NB4 (cell line): Measurements from ENCODE around the gene ANKRD6.

ENCODE experiments used
- DNase-seq: peaks from one replicate; pipeline ENCODE4 v3.0.0; 2010; ENCODE audit warnings: low read depth
- H3K4me3 ChIP-seq: one replicate; pipeline ENCODE4 v1.5.1; 2011; ENCODE audit warnings: mild to moderate bottlenecking, low read depth, low read length, moderate library complexity
- MYC ChIP-seq: IDR thresholded peaks from 2 replicates; pipeline ENCODE4 v1.6.1; 2011; ENCODE audit warnings: low read depth, low read length
- POLR2A ChIP-seq: IDR thresholded peaks from 2 replicates; pipeline ENCODE4 v1.6.1; 2011; ENCODE audit warnings: mild to moderate bottlenecking; ENCODE audit not compliant: insufficient read length; ENCODE audit errors: extremely low read depth
- TF ChIP-seq, protein P1 (sequence below): IDR thresholded peaks from 2 replicates; pipeline ENCODE4 v1.6.1; 2011; ENCODE audit warnings: low read depth, low read length
- TF ChIP-seq, protein P2 (sequence below): IDR thresholded peaks from one replicate; pipeline ENCODE4 v1.5.1; 2012; ENCODE audit warnings: low read depth, low read length

Gene ANKRD6

DNA sequence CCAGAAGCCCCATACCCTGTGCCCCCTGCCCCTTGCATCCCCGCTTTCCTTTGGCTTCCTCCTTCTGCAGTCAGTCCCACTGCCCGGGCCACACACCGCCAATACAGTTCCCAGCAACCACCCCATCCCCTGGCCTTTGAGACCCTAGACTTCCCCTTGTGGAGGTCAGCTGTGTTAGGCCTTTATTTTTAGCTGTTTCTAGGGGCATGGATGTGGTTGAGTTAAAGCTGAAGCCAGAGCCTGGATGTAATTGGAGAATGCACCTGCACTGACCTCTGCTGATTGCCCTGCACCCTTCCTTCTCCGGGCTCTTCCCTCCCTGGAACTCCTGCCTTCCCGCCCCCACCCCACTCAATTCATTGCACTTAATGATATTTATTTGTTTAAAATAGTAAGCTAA lies 171.7 kb downstream of the ANKRD6 start:
- TF ChIP-seq POLR2A: no peak
- no peak overlapping the region for H3K4me3 ChIP-seq
- no peak for DNase-seq

DNA sequence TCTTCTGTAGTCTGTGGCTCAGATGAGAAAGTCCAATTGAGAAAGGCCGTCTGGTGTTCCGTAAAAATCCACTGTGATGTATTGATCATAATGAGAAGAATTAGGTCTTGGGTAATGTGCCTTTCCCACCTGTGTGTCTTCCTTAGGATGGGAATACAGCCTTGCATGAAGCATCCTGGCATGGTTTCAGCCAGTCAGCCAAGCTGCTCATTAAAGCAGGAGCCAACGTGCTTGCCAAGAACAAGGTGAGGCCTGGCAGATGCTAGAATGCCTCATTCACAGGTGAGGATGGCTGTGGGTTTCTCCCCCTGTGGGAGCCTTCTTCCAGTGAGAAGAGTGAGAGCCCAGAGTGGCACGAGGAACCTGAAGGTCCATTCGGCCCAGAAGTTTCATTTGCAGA lies 172.9 kb downstream of the ANKRD6 start:
- DNase-seq: no peak
- TF ChIP-seq POLR2A (no peak), MYC (no peak)
- TF ChIP-seq, protein P1, sequence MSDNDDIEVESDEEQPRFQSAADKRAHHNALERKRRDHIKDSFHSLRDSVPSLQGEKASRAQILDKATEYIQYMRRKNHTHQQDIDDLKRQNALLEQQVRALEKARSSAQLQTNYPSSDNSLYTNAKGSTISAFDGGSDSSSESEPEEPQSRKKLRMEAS: no peak
- TF ChIP-seq, protein P2, sequence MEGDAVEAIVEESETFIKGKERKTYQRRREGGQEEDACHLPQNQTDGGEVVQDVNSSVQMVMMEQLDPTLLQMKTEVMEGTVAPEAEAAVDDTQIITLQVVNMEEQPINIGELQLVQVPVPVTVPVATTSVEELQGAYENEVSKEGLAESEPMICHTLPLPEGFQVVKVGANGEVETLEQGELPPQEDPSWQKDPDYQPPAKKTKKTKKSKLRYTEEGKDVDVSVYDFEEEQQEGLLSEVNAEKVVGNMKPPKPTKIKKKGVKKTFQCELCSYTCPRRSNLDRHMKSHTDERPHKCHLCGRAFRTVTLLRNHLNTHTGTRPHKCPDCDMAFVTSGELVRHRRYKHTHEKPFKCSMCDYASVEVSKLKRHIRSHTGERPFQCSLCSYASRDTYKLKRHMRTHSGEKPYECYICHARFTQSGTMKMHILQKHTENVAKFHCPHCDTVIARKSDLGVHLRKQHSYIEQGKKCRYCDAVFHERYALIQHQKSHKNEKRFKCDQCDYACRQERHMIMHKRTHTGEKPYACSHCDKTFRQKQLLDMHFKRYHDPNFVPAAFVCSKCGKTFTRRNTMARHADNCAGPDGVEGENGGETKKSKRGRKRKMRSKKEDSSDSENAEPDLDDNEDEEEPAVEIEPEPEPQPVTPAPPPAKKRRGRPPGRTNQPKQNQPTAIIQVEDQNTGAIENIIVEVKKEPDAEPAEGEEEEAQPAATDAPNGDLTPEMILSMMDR: no peak
- no peak overlapping the region for H3K4me3 ChIP-seq

DNA sequence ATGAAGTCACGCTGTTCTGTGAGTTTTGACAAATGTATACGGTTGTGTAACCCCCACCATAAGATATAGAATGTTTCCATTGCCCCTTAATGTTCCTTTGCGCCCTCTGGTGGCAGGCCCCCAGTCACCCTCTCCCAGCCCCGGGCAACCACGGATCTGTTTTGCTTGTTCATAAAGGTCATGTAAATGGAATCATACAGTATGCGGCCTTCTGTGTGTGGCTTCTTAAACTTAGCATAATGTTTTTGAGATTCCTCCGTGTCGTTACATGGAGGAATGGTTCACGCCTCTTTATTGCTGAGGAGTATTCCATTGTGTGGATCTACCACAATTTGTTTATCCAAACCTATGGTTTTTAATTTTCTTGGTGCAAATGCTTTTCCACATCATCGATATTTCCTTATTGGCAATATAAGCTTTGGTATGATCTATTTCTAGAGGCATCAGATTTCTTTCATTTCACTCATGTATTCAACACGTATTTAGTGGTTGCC lies 177.2 kb downstream of the ANKRD6 start:
- H3K4me3 ChIP-seq: no peak overlapping the region
- TF ChIP-seq, protein P2: peak; percentile 96
- TF ChIP-seq POLR2A (no peak), MYC (no peak)
- TF ChIP-seq, protein P1: no peak
- peak; percentile 76 for DNase-seq

DNA sequence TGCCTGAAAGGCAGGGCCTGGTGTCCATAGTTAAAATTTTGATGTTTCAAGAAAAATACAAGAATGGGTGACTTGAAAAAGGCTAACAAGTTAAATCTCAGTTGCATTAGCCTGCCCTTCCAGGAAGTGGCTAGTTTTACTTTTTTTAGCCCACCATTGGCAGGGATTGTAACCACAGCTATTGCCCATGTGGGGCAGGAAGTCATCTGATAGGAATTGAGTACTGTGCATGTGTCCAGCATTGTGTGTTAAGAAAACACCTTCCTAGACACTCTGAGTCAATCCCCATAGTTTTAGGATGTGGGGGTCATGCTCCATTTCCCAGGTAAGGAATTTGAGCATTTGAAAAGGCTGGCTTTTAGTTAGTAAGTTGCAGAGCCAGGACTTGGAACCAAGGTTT lies 178.7 kb downstream of the ANKRD6 start:
- DNase-seq: no peak
- no peak overlapping the region for H3K4me3 ChIP-seq
- TF ChIP-seq, protein P1: no peak
- TF ChIP-seq, protein P2: no peak
- TF ChIP-seq POLR2A (no peak), MYC (no peak)

DNA sequence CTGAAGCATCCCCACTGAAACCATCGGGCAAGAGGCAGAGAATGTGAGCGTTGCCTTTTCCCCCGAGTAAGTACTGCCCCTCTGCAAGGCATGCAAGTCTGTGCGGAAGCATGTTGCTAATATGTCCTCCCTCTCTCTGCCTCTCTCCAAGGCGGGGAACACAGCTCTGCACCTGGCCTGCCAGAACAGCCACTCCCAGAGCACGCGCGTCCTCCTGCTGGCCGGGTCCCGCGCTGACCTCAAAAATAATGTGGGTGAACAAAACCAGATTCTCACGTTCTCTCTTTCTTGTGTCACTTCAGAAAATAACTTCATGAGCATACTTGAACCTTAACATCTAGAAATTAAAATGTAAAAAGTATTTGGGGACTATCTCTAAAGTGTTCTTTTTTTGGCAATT lies 179.2 kb downstream of the ANKRD6 start:
- no peak overlapping the region for H3K4me3 ChIP-seq
- no peak for DNase-seq
- TF ChIP-seq MYC (no peak), POLR2A (no peak)
- TF ChIP-seq, protein P1: no peak
- TF ChIP-seq, protein P2: no peak

DNA sequence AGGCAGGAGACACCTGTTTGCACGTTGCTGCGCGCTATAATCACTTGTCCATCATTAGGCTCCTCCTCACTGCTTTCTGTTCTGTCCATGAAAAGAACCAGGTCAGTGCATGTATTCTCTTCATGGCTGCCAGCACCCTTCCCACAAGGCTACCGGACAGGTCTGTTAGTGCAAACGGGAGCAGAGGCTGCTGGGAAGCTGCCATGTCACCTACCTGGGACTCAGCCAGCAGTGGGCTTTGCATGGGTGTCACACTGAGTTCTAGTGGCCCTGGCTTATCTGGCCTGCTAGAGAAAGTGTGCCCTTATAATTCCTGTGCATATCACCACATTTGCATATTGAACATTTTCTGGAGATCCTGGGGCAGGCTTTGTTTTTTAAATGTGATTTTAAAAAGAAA lies 180.8 kb downstream of the ANKRD6 start:
- no peak for DNase-seq
- H3K4me3 ChIP-seq: no peak overlapping the region
- TF ChIP-seq MYC (no peak), POLR2A (no peak)
- TF ChIP-seq, protein P1: no peak
- TF ChIP-seq, protein P2: no peak
